ENCODE data around the gene NUAK1. TPM values are rescaled to one million over a fixed set of nuclear protein-coding genes. Genes with fewer than 3 reads are reported as not detected.

Gene NUAK1
- total RNA-seq, 1 donor from 2014 or later: 16.6 TPM

GRCh38 chr12:106133136-106134087, 5.3 kb downstream of the NUAK1 start:
- Mint-ChIP-seq H3K4me1 (ENCODE audit: unreplicated experiment) (peaks cover 61% of the 10 kb centered on the region), H3K9me3 (ENCODE audit: unreplicated experiment) (no peaks in the 10 kb centered on the region), H3K36me3 (ENCODE audit: low read depth, unreplicated experiment) (peaks cover 4% of the 10 kb centered on the region), H3K4me3 (ENCODE audit: unreplicated experiment) (no peak overlapping the region), H3K27me3 (ENCODE audit: unreplicated experiment) (peaks cover 12% of the 10 kb centered on the region), H3K27ac (ENCODE audit: unreplicated experiment) (no peak overlapping the region)
- TF ChIP-seq CTCF (IDR thresholded peaks at IDR 0.05; ENCODE audit: unreplicated experiment): no peak
- no peak for DNase-seq (ENCODE audit: low spot score)

GRCh38 chr12:106132175-106133135, 6.3 kb downstream of the NUAK1 start:
- DNase-seq (ENCODE audit: low spot score): no peak
- TF ChIP-seq CTCF (IDR thresholded peaks at IDR 0.05; ENCODE audit: unreplicated experiment): no peak

GRCh38 chr12:106131676-106132075, 7.1 kb downstream of the NUAK1 start:
- no peak for DNase-seq (ENCODE audit: low spot score)

More at GRCh38 chr12:106132175-106133135, 6.3 kb downstream of the NUAK1 start:
- Mint-ChIP-seq H3K4me3 (ENCODE audit: unreplicated experiment) (no peak overlapping the region), H3K36me3 (ENCODE audit: low read depth, unreplicated experiment) (no peaks in the 10 kb centered on the region), H3K27ac (ENCODE audit: unreplicated experiment) (no peak overlapping the region), H3K4me1 (ENCODE audit: unreplicated experiment) (peaks cover 65% of the 10 kb centered on the region), H3K27me3 (ENCODE audit: unreplicated experiment) (peaks cover 8% of the 10 kb centered on the region), H3K9me3 (ENCODE audit: unreplicated experiment) (no peaks in the 10 kb centered on the region)

GRCh38 chr12:106130474-106131113, 8.2 kb downstream of the NUAK1 start:
- H3K27ac Mint-ChIP-seq (ENCODE audit: unreplicated experiment): no peak overlapping the region
- no peaks in the 10 kb centered on the region for H3K9me3 Mint-ChIP-seq (ENCODE audit: unreplicated experiment)
- H3K27me3 Mint-ChIP-seq (ENCODE audit: unreplicated experiment): peaks cover 6% of the 10 kb centered on the region
- no peak for DNase-seq (ENCODE audit: low spot score)
- no peak for TF ChIP-seq CTCF (IDR thresholded peaks at IDR 0.05; ENCODE audit: unreplicated experiment)
- H3K4me1 Mint-ChIP-seq (ENCODE audit: unreplicated experiment): peaks cover 60% of the 10 kb centered on the region
- H3K4me3 Mint-ChIP-seq (ENCODE audit: unreplicated experiment): no peak overlapping the region
- H3K36me3 Mint-ChIP-seq (ENCODE audit: low read depth, unreplicated experiment): no peaks in the 10 kb centered on the region

More at GRCh38 chr12:106131676-106132075, 7.1 kb downstream of the NUAK1 start:
- H3K4me3 Mint-ChIP-seq (ENCODE audit: unreplicated experiment): no peak overlapping the region
- peaks cover 62% of the 10 kb centered on the region for H3K4me1 Mint-ChIP-seq (ENCODE audit: unreplicated experiment)
- peaks cover 7% of the 10 kb centered on the region for H3K27me3 Mint-ChIP-seq (ENCODE audit: unreplicated experiment)
- TF ChIP-seq CTCF (IDR thresholded peaks at IDR 0.05; ENCODE audit: unreplicated experiment): no peak
- no peaks in the 10 kb centered on the region for H3K36me3 Mint-ChIP-seq (ENCODE audit: low read depth, unreplicated experiment)
- no peaks in the 10 kb centered on the region for H3K9me3 Mint-ChIP-seq (ENCODE audit: unreplicated experiment)
- no peak overlapping the region for H3K27ac Mint-ChIP-seq (ENCODE audit: unreplicated experiment)
